Left cardiac atrium (tissue), 4 donors: ENCODE results near the gene EBF3. TPM values are rescaled to one million over a fixed set of nuclear protein-coding genes. Genes with fewer than 3 reads are reported as not detected.

Experiments
- ATAC-seq, 2 donors: fragments of 200-7000 bp; cut with Tn5 transposase; one replicate each; pipeline ENCODE4 v1.9.1; 2020; ENCODE audit warnings: mild to moderate bottlenecking in 2 of 2, moderate library complexity in 2 of 2
- DNase-seq: peaks from one replicate; pipeline ENCODE4 v3.0.0-alpha.2; 2020
- intact Hi-C, 2 donors: fragments of 100-400 bp; cut with DNase I; formaldehyde crosslinking; loops; one replicate each; pipeline versions ENCODE4 v1.14.1 to v1.15.1; 2022 to 2023
- total RNA-seq, 2 donors: library from RNA; stranded (reverse); fragmentation: NEBNext Ultra II Directional; extraction: Animal tissue kit (Norgen Biotek cat#: 25700); gene quantifications; one replicate each; pipeline ENCODE4 v1.2.1, GENCODE V29; 2021
- donor health status: DM: no; HTN: yes; CAD: no.
- donor health status: DM: no; HTN: yes; CAD: no; lungs with severe emphysema.
- donor health status: DM: yes; HTN: yes; CAD: no.
- donor health status: Dilated cardiomyopathy.

Gene EBF3
- total RNA-seq, 2 donors from 2014 or later = 6.0 to 10.1 TPM

DNA sequence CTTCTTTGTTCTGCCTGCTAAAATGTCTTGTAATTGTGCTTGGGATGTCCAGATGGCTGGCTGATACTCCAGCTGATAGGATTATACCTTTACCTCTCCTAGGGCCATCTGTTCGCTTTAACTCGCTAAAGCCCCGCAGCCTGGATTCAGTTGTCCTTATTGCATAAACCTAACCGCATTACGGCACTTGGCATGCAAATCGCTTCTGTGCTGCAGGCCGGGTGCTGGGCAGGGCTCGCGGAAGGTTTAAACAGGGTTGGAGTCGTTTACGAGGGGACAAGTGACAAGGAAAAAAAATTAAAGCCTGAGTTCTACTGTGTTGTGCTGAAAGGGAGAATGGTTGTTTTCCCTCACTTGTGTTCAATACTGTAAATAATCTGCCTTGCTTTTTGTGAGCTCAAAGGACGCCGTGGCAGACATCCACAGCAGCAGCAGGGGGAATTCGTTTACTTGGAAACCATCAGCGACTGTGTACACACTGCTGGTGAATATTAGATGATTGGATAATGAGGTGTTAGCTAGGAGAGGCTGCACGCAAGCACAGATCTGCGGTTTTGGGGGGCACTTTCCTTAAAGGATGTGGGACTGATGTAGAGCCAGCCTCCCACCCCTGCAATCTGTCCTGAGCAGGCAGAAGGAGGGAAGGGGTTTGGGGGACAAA lies 93.0 kb downstream of the EBF3 start:
- ATAC-seq = peak; percentile 29 to 58
- no peak for DNase-seq
- intact Hi-C loops = no loop called here

- intact Hi-C loops = no loop called here
- ATAC-seq (no peak), DNase-seq (no peak)
These were observed 93.7 kb downstream of the EBF3 start for GRCh38 chr10:129870474-129870757.

- no peak for ATAC-seq
- no peak for DNase-seq
- intact Hi-C loops = no loop called here
These were observed 94.2 kb downstream of the EBF3 start for GRCh38 chr10:129869596-129870473.

GRCh38 chr10:129868449-129869035 lies 95.5 kb downstream of the EBF3 start:
- intact Hi-C loops = no loop called here
- DNase-seq (no peak), ATAC-seq (no peak)

DNA sequence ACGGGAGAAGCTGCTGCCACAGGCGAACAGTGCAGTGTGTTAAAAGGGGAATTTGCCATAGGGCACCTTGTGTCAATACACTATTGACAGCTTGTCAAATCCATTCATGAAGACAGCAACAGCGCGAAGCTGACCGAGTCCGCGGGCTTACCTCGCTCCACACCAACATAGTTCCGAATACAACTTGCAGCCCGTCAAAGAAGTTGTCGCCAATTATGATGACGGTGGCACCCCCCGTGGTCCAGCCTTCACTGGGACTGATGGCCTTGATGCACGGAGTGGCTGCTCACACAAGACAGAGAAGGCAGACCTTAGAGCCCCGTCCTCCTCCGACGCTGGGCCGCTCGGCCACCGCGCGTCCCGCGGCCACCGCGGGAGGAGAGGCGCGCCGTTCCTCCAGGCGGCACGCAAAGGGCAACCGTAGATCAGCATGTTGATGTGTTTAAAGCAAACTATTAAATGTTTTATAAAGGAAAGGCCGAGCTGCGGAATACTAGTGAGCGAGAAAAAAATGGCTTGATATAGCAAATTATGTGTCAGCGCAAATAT lies 96.4 kb downstream of the EBF3 start:
- intact Hi-C loops = no loop called here
- ATAC-seq = no peak
- no peak for DNase-seq

DNA sequence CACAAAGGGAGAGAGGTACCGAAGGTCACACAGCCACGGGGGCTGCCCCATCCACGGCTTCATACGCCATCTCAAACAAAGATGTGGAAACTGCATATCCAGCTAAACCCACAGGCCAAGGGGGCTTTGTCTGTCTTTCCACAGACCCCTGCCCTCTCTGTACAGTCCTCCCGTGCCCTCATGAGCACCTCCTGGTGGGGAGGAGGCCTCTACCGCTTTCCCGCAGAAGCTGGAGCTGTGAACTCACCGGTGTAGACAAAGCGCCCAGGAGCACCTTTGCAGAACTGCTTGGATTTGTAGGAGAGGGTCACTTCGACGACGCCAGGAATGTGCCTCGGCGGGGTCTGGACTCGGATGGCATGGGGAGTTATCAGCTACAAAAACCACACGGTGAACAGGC lies 97.2 kb downstream of the EBF3 start:
- ATAC-seq (no peak), DNase-seq (no peak)
- intact Hi-C loops = no loop called here

- DNase-seq (no peak), ATAC-seq (no peak)
- intact Hi-C loops = no loop called here
These were observed 98.1 kb downstream of the EBF3 start for GRCh38 chr10:129865960-129866359.

GRCh38 chr10:129865413-129865812 lies 98.7 kb downstream of the EBF3 start:
- intact Hi-C loops = no loop called here
- peak; percentile 32 for DNase-seq
- peak; percentile 76 to 81 for ATAC-seq

DNA sequence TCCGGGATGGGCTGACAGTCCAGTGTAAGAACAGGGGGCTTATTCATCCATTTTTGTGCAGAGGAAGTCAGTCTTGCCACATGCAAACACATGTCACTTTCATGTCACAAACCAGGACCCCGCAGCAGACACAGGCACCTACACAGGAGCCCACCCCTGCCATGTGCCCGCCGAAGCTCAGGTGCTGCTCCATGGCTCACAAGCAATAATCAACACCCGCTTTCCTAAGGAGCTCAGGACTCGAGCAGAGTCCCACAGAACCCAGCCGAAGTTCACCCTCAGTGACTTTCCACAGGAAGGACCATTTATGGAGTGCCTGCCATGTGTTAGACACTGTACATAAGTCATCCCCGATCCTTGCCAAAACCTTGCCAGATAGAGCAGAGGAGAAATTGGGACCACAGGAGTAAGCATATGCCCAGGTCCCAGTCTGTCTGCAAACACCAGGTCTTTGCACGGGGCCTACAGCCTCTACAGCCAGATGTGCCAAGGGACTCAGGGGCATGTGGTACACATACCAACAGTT lies 99.4 kb downstream of the EBF3 start:
- DNase-seq (no peak), ATAC-seq (peak; percentile 24 to 42)
- intact Hi-C loops = no loop called here

- DNase-seq (no peak), ATAC-seq (no peak)
- intact Hi-C loops = no loop called here
These were observed 100.0 kb downstream of the EBF3 start for GRCh38 chr10:129864082-129864481.

DNA sequence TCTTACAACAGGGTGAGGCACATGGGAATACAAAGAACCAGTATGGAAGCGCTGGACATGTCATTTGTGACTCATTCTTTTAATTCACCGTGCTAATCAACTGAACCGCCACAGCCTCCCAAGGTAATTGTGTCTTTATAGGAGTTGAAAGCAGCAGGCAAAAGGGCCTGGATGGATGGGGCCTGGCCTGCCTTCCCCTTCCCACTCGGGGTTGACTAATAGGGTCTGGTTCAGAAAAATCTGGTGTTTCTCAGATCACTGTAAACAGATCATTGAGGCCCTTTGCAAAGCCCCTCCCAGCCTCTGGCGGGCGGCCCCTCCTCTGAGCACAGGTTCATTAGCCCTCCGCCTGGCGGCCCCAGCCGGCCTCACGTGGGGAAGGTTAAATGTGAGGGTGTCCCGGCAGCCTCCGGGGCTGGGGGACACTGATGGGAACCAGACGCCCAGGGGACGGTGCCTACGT lies 100.8 kb downstream of the EBF3 start:
- intact Hi-C loops = no loop called here
- no peak for ATAC-seq
- DNase-seq = no peak

DNA sequence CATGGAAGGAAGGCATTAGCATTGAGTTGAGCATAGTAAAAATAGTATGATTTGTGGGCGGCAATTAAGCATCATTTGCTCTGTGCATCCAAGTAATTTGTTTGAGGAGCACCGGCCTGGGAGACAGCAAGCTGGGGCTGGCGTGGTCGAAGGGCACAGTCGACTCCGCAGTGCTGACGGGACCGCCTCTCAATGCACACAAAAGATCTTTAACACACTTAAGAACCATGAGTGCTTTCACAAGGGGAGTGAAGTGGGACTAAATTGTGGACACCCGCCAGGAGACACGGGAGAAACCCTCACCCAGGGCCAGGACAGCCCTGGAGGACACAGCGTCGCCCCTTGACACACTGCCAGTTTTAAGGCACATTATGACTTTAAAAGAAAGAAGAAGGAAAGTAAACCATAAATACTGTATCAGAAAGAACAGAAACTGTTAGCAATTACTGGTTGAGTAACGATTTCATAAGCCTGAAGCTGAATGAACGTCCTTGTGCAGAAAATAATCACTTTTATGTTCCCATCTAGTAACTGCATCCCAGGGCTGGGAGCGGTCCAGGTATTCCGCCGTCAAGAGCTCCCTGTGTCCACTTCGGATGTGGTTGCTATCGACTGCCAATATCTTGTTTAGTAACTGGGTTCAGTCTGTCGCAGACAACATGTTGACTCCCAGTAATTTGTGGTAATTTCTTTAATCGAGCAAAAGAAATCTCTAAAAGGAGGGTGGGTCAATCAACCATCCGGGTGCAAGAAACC lies 102.1 kb downstream of the EBF3 start:
- ATAC-seq = no peak
- intact Hi-C loops = no loop called here
- no peak for DNase-seq

- ATAC-seq (no peak), DNase-seq (no peak)
- intact Hi-C loops = no loop called here
These were observed 103.7 kb downstream of the EBF3 start for GRCh38 chr10:129860396-129860795.

- no peak for ATAC-seq
- no peak for DNase-seq
- intact Hi-C loops = no loop called here
These were observed 104.5 kb downstream of the EBF3 start for GRCh38 chr10:129859536-129859935.

DNA sequence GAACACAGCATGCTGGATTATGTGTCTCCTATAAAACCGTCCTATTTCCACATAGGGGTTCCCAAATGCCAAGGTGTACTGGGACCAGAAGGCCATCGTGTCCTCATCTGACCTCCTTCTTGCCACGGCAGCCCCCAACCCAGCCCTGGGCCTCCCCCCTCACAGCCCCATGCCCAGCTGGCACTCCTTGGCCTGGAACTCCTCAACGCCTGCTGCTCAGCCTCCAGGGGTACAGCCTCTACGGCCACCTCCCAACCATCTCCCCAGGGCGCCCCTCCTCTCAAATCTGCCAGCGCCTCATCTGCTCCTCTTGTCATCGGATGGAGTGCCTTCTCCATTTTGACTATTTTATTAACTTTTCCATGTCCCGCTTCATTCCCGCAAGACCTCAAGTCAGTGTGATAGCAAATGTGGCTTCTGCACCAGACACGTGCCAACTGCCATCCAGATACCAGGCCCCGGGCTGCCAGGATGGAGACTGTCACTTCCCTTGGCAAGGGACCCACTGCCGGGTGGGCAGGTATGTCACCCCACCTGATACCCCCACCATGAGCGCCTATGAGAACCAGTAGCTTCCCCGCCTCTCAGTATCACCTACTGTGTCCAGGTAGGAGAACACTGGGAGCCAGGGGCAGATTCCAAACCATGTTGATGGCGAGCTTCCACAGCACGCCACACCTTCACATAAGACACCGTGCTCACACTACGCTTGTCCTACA lies 106.7 kb downstream of the EBF3 start:
- ATAC-seq = no peak
- intact Hi-C loops = no loop called here
- DNase-seq = no peak

- DNase-seq (no peak), ATAC-seq (no peak)
- intact Hi-C loops = no loop called here
These were observed 108.1 kb downstream of the EBF3 start for GRCh38 chr10:129855836-129856563.

DNA sequence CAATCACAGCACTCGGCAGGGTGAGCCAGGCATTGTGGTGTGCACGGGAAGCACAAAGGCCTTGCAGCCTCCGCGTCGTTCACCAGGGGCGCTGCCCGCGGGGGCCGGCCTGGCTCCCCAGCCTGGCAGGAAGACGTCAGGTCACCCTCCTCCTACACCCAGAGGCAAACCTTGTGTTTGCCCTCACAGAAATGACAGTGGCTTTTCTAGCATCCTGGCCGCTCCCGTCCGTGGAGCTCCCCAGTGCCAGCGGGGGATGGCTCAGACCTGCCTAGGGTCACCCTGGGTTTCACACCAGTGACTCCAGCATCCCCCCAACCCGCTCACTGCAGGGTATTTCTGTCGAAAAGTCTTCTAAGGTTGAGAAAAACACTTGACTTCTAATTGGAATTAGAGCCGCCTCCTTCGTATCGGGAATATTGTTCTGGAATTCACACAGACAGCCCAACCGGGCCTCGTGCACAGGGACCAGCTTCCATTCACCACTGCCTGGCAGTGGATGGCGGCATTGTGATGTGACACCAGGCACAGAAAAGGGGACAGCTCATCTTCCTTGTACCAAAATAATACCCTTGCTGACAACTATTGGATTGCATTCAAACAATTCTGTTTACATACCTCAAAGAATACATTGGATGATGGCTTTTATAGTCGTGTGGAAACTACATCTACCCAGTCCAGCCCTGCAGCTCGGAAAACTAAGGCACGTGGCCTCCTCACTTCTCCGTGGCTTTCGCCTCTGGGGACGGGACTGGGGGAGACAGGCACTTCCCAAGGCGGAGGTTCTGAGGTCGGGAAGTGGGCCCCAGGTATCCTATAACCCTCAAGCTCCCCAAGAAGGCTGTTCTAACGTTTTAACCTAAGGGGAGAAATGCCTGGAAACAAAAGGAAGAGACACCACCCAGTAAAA lies 109.0 kb downstream of the EBF3 start:
- DNase-seq = no peak
- intact Hi-C loops = no loop called here
- ATAC-seq = no peak
